Neural progenitor cell (in vitro differentiated cells): ENCODE data around the gene CSK. TPM values are rescaled to one million over a fixed set of nuclear protein-coding genes. Genes with fewer than 3 reads are reported as not detected.
A peak's percentile ranks its signal among the peaks of the same experiment; 100 is the strongest.

Experiments used
- DNase-seq: peaks from one replicate; pipeline ENCODE4 v3.0.0-alpha.2; 2016; ENCODE audit warnings: low spot score
- H2AFZ ChIP-seq: fragments of 200-600 bp; sonication (generic); replicated peaks from 2 replicates; pipeline ENCODE4 v1.6.1; 2016; ENCODE audit warnings: antibody characterized with exemption
- H3F3A ChIP-seq: fragments of 200-600 bp; sonication (generic); 2 replicates; pipeline ENCODE4 v1.6.1; 2016; ENCODE audit warnings: antibody characterized with exemption, low read depth
- H3K27ac ChIP-seq: fragments of 200-600 bp; sonication (generic); 2 replicates; pipeline ENCODE4 v1.5.1; 2016; ENCODE audit warnings: mild to moderate bottlenecking
- H3K27me3 ChIP-seq: fragments of 200-600 bp; sonication (generic); 2 replicates; pipeline ENCODE4 v1.6.1; 2016; ENCODE audit warnings: mild to moderate bottlenecking, moderate library complexity
- H3K36me3 ChIP-seq: fragments of 200-600 bp; sonication (generic); 2 replicates; pipeline ENCODE4 v1.5.1; 2016
- H3K4me1 ChIP-seq: fragments of 200-600 bp; sonication (generic); 2 replicates; pipeline ENCODE4 v1.6.1; 2016; ENCODE audit warnings: mixed run types
- H3K4me2 ChIP-seq: fragments of 200-600 bp; sonication (generic); 2 replicates; pipeline ENCODE4 v1.6.1; 2016
- H3K4me3 ChIP-seq: fragments of 200-600 bp; sonication (generic); 2 replicates; pipeline ENCODE4 v1.5.1; 2016
- H3K79me2 ChIP-seq: fragments of 200-600 bp; sonication (generic); 2 replicates; pipeline ENCODE4 v1.6.1; 2016; ENCODE audit warnings: low read depth
- H3K9ac ChIP-seq: fragments of 200-600 bp; sonication (generic); 2 replicates; pipeline ENCODE4 v1.6.1; 2016
- H3K9me3 ChIP-seq: fragments of 200-600 bp; sonication (generic); 2 replicates; pipeline ENCODE4 v1.5.1; 2016; ENCODE audit warnings: low read depth
- H4K20me1 ChIP-seq: fragments of 200-600 bp; sonication (generic); 2 replicates; pipeline ENCODE4 v1.6.1; 2016; ENCODE audit warnings: low read depth
- H3K27ac Mint-ChIP-seq: 3 replicates; pipeline ENCODE4 v1.8.0; 2021; ENCODE audit warnings: mixed read lengths
- H3K27me3 Mint-ChIP-seq: 2 replicates; pipeline ENCODE4 v1.8.0; 2022; ENCODE audit warnings: low read depth, mild to moderate bottlenecking, inconsistent platforms, moderate library complexity, mixed read lengths; ENCODE audit not compliant: insufficient read depth
- H3K36me3 Mint-ChIP-seq: 3 replicates; pipeline ENCODE4 v1.8.0; 2021; ENCODE audit warnings: mixed read lengths
- H3K4me1 Mint-ChIP-seq: 3 replicates; pipeline ENCODE4 v1.8.0; 2021; ENCODE audit warnings: mixed read lengths
- H3K4me3 Mint-ChIP-seq: 3 replicates; pipeline ENCODE4 v1.8.0; 2021; ENCODE audit warnings: mild to moderate bottlenecking, moderate library complexity, mixed read lengths
- H3K9me3 Mint-ChIP-seq: 3 replicates; pipeline ENCODE4 v1.8.0; 2020; ENCODE audit warnings: mixed read lengths
- EZH2 ChIP-seq: fragments of 200-600 bp; sonication (generic); IDR thresholded peaks from 2 replicates; pipeline ENCODE4 v1.6.1; 2017; ENCODE audit warnings: antibody characterized with exemption, mild to moderate bottlenecking, moderate library complexity
- EZH2phosphoT487 ChIP-seq: fragments of 200-600 bp; sonication (generic); IDR thresholded peaks from 2 replicates; pipeline ENCODE4 v1.6.1; 2017; ENCODE audit warnings: antibody characterized with exemption
- total RNA-seq: library from RNA; depleted of rRNA; stranded (reverse); fragments of >200 nt; gene quantifications from 2 replicates; pipeline ENCODE4 v1.2.3, GENCODE V29; 2015; ENCODE audit warnings: low replicate concordance
- TF ChIP-seq, protein P1 (sequence below): fragments of 200-600 bp; sonication (generic); IDR thresholded peaks from 2 replicates; pipeline ENCODE4 v1.5.1; 2017; ENCODE audit warnings: antibody characterized with exemption, mild to moderate bottlenecking

CSK gene
- total RNA-seq, 1 donor from 2014 or later: 18.3 TPM

- Histone ChIP-seq H3K79me2 (no peaks in the 10 kb centered on the region), H2AFZ (no peak overlapping the region), H3F3A (no peaks in the 10 kb centered on the region), H3K27ac (no peak overlapping the region), H3K36me3 (no peaks in the 10 kb centered on the region), H3K9me3 (no peaks in the 10 kb centered on the region), H3K4me1 (peaks cover 12% of the 10 kb centered on the region), H3K4me3 (no peak overlapping the region), H3K9ac (no peak overlapping the region), H3K27me3 (peaks cover 98% of the 10 kb centered on the region), H4K20me1 (peaks cover 36% of the 10 kb centered on the region), H3K4me2 (no peak overlapping the region)
- Mint-ChIP-seq H3K27ac (peak overlapping the region; percentile 4), H3K4me1 (peaks cover 2% of the 10 kb centered on the region), H3K4me3 (no peak overlapping the region), H3K27me3 (peaks cover 18% of the 10 kb centered on the region), H3K36me3 (no peaks in the 10 kb centered on the region), H3K9me3 (no peaks in the 10 kb centered on the region)
- TF ChIP-seq EZH2: no peak
- TF ChIP-seq EZH2phosphoT487: no peak
- TF ChIP-seq, protein P1, sequence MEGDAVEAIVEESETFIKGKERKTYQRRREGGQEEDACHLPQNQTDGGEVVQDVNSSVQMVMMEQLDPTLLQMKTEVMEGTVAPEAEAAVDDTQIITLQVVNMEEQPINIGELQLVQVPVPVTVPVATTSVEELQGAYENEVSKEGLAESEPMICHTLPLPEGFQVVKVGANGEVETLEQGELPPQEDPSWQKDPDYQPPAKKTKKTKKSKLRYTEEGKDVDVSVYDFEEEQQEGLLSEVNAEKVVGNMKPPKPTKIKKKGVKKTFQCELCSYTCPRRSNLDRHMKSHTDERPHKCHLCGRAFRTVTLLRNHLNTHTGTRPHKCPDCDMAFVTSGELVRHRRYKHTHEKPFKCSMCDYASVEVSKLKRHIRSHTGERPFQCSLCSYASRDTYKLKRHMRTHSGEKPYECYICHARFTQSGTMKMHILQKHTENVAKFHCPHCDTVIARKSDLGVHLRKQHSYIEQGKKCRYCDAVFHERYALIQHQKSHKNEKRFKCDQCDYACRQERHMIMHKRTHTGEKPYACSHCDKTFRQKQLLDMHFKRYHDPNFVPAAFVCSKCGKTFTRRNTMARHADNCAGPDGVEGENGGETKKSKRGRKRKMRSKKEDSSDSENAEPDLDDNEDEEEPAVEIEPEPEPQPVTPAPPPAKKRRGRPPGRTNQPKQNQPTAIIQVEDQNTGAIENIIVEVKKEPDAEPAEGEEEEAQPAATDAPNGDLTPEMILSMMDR: no peak
- DNase-seq: no peak
Measured at GRCh38 chr15:74752011-74752410, 29.9 kb upstream of the CSK start.

GRCh38 chr15:74752531-74752930 lies 29.3 kb upstream of the CSK start:
- H3K27ac Mint-ChIP-seq: peak overlapping the region; percentile 4
- H3K4me1 Mint-ChIP-seq: peaks cover 2% of the 10 kb centered on the region
- H4K20me1 ChIP-seq: peaks cover 36% of the 10 kb centered on the region
- H3K4me3 Mint-ChIP-seq: no peak overlapping the region
- no peak overlapping the region for H3K4me3 ChIP-seq
- H3K9me3 Mint-ChIP-seq: no peaks in the 10 kb centered on the region
- no peak overlapping the region for H2AFZ ChIP-seq
- H3K36me3 Mint-ChIP-seq: no peaks in the 10 kb centered on the region
- H3K9ac ChIP-seq: no peak overlapping the region
- DNase-seq: no peak
- no peak overlapping the region for H3K4me2 ChIP-seq
- H3K4me1 ChIP-seq: peaks cover 12% of the 10 kb centered on the region
- peaks cover 18% of the 10 kb centered on the region for H3K27me3 Mint-ChIP-seq
- no peaks in the 10 kb centered on the region for H3F3A ChIP-seq
- H3K9me3 ChIP-seq: no peaks in the 10 kb centered on the region
- no peaks in the 10 kb centered on the region for H3K79me2 ChIP-seq
- peaks cover 96% of the 10 kb centered on the region for H3K27me3 ChIP-seq
- no peak for TF ChIP-seq EZH2phosphoT487
- TF ChIP-seq, protein P1: no peak
- TF ChIP-seq EZH2: no peak
- no peak overlapping the region for H3K27ac ChIP-seq
- H3K36me3 ChIP-seq: no peaks in the 10 kb centered on the region

DNA sequence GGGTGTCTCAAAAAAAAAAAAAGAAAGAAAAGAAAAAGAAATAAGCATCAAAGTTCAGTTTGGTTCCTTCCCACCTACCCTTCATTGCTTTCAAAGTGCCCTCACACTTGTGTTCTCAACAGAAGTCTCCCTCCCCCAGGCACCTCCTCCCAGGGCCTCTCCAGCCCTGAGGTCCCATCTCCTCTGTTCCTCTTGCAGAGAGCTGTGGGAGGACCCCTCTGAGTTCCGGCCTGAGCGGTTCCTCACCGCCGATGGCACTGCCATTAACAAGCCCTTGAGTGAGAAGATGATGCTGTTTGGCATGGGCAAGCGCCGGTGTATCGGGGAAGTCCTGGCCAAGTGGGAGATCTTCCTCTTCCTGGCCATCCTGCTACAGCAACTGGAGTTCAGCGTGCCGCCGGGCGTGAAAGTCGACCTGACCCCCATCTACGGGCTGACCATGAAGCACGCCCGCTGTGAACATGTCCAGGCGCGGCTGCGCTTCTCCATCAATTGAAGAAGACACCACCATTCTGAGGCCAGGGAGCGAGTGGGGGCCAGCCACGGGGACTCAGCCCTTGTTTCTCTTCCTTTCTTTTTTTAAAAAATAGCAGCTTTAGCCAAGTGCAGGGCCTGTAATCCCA lies 27.2 kb upstream of the CSK start:
- peaks cover 5% of the 10 kb centered on the region for H3F3A ChIP-seq
- peaks cover 27% of the 10 kb centered on the region for H4K20me1 ChIP-seq
- H3K9me3 ChIP-seq: no peaks in the 10 kb centered on the region
- H3K79me2 ChIP-seq: no peaks in the 10 kb centered on the region
- H2AFZ ChIP-seq: no peak overlapping the region
- no peak for DNase-seq
- peaks cover 16% of the 10 kb centered on the region for H3K27me3 Mint-ChIP-seq
- H3K4me1 ChIP-seq: peaks cover 12% of the 10 kb centered on the region
- H3K4me2 ChIP-seq: no peak overlapping the region
- H3K27me3 ChIP-seq: peaks cover 85% of the 10 kb centered on the region
- TF ChIP-seq EZH2: no peak
- TF ChIP-seq, protein P1: no peak
- TF ChIP-seq EZH2phosphoT487: no peak
- H3K36me3 ChIP-seq: no peaks in the 10 kb centered on the region
- H3K4me3 ChIP-seq: no peak overlapping the region
- H3K4me1 Mint-ChIP-seq: peaks cover 5% of the 10 kb centered on the region
- no peak overlapping the region for H3K27ac Mint-ChIP-seq
- no peaks in the 10 kb centered on the region for H3K9me3 Mint-ChIP-seq
- H3K4me3 Mint-ChIP-seq: no peak overlapping the region
- H3K27ac ChIP-seq: no peak overlapping the region
- H3K9ac ChIP-seq: no peak overlapping the region
- H3K36me3 Mint-ChIP-seq: no peaks in the 10 kb centered on the region
